ENCODE data around the gene ARPC2.

ARPC2 gene

GRCh38 chr2:218249691-218250090 is 32.7 kb downstream of the ARPC2 start:
- DNase-seq (ENCODE audit: low read depth) = no peak
- H3K4me3 ChIP-seq (ENCODE audit: low read depth, low read length) = no peak overlapping the region
- TF ChIP-seq CTCF (IDR thresholded peaks at IDR 0.05; ENCODE audit: low read depth, low read length, missing control alignments) = no peak

- DNase-seq (ENCODE audit: low read depth) = no peak
These were observed 35.7 kb downstream of the ARPC2 start for GRCh38 chr2:218252509-218253231.

GRCh38 chr2:218253232-218253625 is 36.2 kb downstream of the ARPC2 start:
- DNase-seq (ENCODE audit: low read depth) = no peak
- no peak overlapping the region for H3K4me3 ChIP-seq (ENCODE audit: low read depth, low read length)
- TF ChIP-seq CTCF (IDR thresholded peaks at IDR 0.05; ENCODE audit: low read depth, low read length, missing control alignments) = no peak

More at GRCh38 chr2:218252509-218253231, 35.7 kb downstream of the ARPC2 start:
- H3K4me3 ChIP-seq (ENCODE audit: low read depth, low read length) = no peak overlapping the region
- TF ChIP-seq CTCF (IDR thresholded peaks at IDR 0.05; ENCODE audit: low read depth, low read length, missing control alignments) = no peak

GRCh38 chr2:218255446-218255845 is 38.5 kb downstream of the ARPC2 start:
- no peak overlapping the region for H3K4me3 ChIP-seq (ENCODE audit: low read depth, low read length)
- TF ChIP-seq CTCF (IDR thresholded peaks at IDR 0.05; ENCODE audit: low read depth, low read length, missing control alignments) = no peak
- no peak for DNase-seq (ENCODE audit: low read depth)

GRCh38 chr2:218256612-218257350 is 39.8 kb downstream of the ARPC2 start:
- DNase-seq (ENCODE audit: low read depth) = no peak
- no peak for TF ChIP-seq CTCF (IDR thresholded peaks at IDR 0.05; ENCODE audit: low read depth, low read length, missing control alignments)
- H3K4me3 ChIP-seq (ENCODE audit: low read depth, low read length) = no peak overlapping the region

- DNase-seq (ENCODE audit: low read depth) = peak; percentile 74
- H3K4me3 ChIP-seq (ENCODE audit: low read depth, low read length) = no peak overlapping the region
- TF ChIP-seq CTCF (IDR thresholded peaks at IDR 0.05; ENCODE audit: low read depth, low read length, missing control alignments) = peak; percentile 80
These were observed 40.5 kb downstream of the ARPC2 start for GRCh38 chr2:218257390-218257981.

Data from GM12864 (cell line).